ENCODE data around the gene TMEM163. TPM values are rescaled to one million over a fixed set of nuclear protein-coding genes. Genes with fewer than 3 reads are reported as not detected.
"Not testable (repeated sequence)": the region's sequence is repeated elsewhere in the genome, so short reads cannot be mapped to it uniquely, and the experiment has no call there.

Gene TMEM163
- total RNA-seq, 2 experiments from 2014 or later: 0.51 TPM; not detected in 1

DNA sequence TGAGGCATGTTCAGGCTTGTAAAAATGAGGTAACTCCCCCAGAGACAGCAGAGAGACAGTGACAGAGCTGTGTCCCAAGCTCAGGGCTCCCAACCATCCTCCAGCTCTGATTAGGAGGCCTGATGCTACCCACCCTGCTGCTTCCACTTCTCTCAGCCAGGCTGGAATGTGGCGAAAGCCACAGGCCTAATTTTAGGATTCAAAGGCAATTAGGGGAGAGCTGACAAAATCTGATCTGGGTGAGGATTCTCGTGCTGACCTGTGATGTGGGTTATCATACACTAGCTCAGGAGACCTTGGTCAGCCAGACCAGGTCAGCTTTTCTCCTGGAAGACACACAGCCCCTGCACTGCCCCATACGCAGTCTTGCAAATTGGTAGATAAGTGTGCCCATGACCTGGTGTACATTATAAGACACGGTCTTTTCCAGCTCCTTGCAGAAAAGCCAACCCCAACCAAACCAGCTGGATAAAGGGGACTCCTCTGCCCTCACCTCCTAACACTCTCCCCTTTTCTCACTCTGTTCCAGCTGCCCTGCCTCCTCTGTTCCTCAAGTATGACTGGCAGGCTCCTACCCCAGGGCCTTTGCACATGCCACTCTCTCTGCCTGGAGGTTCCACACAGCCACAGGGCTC is 239.0 kb downstream of the TMEM163 start:
- no TSS peak for BruUV-seq (replicated peaks)

DNA sequence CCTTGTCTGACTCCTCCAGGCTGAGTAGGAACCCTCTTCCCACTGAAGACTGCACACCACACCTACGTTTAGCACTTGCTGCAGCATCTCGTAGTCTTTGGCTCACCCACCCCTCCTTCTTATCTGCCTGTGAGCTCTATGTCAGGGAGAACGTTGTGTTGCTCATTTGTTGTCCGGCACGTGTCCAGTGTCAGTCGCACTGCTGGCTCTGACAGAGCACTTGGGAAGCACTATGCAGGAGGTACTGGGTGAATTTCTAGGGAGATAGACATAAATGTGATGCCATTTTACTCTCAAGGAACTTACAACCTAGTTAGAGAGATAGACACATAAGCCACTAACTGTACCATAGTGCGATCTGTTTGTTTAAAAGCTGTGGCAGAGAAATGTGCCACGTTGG is 241.8 kb downstream of the TMEM163 start:
- H3K36me3 ChIP-seq (ENCODE audit: insufficient read depth, low read length); H4K20me1 ChIP-seq (ENCODE audit: insufficient read depth, low read length); H3K4me2 ChIP-seq (ENCODE audit: low read length); BruUV-seq (replicated peaks); H3K4me1 ChIP-seq (ENCODE audit: insufficient read depth, low read length, poor library complexity, severe bottlenecking); intact Hi-C loops (cut with micrococcal nuclease; ENCODE audit: unreplicated experiment); H3K4me3 ChIP-seq (ENCODE audit: low read depth, low read length, poor library complexity, severe bottlenecking); DNase-seq (ENCODE audit: low spot score); H3K79me2 ChIP-seq (ENCODE audit: insufficient read depth, low read depth, low read length); H3K9me2 ChIP-seq (ENCODE audit: insufficient read depth, low read length); H3K9me3 ChIP-seq (ENCODE audit: low read length); POLR2A ChIA-PET; CTCF ChIA-PET (ENCODE audit: unreplicated experiment); H2AFZ ChIP-seq (ENCODE audit: low read length); H3K27ac ChIP-seq (ENCODE audit: low read depth, low read length, poor library complexity, severe bottlenecking): not testable (repeated sequence)

More for the DNA sequence above, 239.0 kb downstream of the TMEM163 start:
- Histone ChIP-seq H3K4me3 (ENCODE audit: low read depth, low read length, poor library complexity, severe bottlenecking) (no peak overlapping the region), H3K27ac (ENCODE audit: low read depth, low read length, poor library complexity, severe bottlenecking) (no peak overlapping the region), H3K9me3 (ENCODE audit: low read length) (no peaks in the 10 kb centered on the region), H3K4me2 (ENCODE audit: low read length) (no peak overlapping the region), H2AFZ (ENCODE audit: low read length) (no peak overlapping the region), H3K79me2 (ENCODE audit: insufficient read depth, low read depth, low read length) (no peaks in the 10 kb centered on the region), H4K20me1 (ENCODE audit: insufficient read depth, low read length) (no peaks in the 10 kb centered on the region), H3K4me1 (ENCODE audit: insufficient read depth, low read length, poor library complexity, severe bottlenecking) (no peaks in the 10 kb centered on the region), H3K36me3 (ENCODE audit: insufficient read depth, low read length) (no peaks in the 10 kb centered on the region), H3K9me2 (ENCODE audit: insufficient read depth, low read length) (no peaks in the 10 kb centered on the region)
- intact Hi-C loops (cut with micrococcal nuclease; ENCODE audit: unreplicated experiment): no loop called here
- DNase-seq (ENCODE audit: low spot score): no peak
- ChIA-PET POLR2A (no interaction called here), CTCF (ENCODE audit: unreplicated experiment) (no interaction called here)
- TF ChIP-seq, protein P1, sequence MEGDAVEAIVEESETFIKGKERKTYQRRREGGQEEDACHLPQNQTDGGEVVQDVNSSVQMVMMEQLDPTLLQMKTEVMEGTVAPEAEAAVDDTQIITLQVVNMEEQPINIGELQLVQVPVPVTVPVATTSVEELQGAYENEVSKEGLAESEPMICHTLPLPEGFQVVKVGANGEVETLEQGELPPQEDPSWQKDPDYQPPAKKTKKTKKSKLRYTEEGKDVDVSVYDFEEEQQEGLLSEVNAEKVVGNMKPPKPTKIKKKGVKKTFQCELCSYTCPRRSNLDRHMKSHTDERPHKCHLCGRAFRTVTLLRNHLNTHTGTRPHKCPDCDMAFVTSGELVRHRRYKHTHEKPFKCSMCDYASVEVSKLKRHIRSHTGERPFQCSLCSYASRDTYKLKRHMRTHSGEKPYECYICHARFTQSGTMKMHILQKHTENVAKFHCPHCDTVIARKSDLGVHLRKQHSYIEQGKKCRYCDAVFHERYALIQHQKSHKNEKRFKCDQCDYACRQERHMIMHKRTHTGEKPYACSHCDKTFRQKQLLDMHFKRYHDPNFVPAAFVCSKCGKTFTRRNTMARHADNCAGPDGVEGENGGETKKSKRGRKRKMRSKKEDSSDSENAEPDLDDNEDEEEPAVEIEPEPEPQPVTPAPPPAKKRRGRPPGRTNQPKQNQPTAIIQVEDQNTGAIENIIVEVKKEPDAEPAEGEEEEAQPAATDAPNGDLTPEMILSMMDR (conservative IDR thresholded peaks at IDR 0.05; ENCODE audit: low read length): no peak
- TF ChIP-seq EZH2phosphoT487 (IDR thresholded peaks at IDR 0.05; ENCODE audit: borderline replicate concordance, low read depth, low read length): no peak

DNA sequence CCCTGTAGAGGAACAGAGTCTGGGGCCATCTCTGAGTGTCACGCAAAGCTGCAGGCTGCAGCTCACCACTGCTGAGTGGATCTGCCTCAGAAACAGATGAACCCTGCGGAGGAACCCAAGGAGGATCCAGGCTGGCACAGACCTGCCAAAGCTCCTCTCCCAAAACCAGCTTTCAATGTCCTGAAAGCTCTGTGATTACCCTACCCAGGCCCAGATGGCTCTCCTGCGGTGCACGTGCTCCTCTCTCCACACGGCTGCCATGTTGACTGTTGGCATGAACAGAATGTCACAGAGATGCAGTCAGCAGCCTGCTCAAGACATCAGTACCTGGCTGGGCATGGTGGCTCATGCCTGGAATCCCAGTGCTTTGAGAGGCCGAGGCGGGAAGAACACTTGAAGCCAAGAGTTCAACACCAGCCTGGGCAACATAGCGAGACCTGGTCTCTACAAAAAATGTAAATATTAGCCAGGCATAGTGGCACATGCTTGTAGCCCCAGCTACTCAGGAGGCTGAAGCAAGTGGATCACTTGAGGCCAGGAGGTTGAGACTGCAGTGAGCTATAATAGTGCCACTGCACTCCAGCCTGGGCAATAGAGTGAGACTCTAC is 248.1 kb downstream of the TMEM163 start:
- no peak overlapping the region for H2AFZ ChIP-seq (ENCODE audit: low read length)
- no peak for DNase-seq (ENCODE audit: low spot score)
- no peaks in the 10 kb centered on the region for H3K9me3 ChIP-seq (ENCODE audit: low read length)
- TF ChIP-seq EZH2phosphoT487 (IDR thresholded peaks at IDR 0.05; ENCODE audit: borderline replicate concordance, low read depth, low read length): no peak
- TF ChIP-seq, protein P1 (conservative IDR thresholded peaks at IDR 0.05; ENCODE audit: low read length): no peak
- ChIA-PET CTCF (ENCODE audit: unreplicated experiment) (no interaction called here), POLR2A (interaction anchor here (0.7 kb wide), 1 partner anchor 14 kb away, joined by 4 read pairs; no protein-coding TSS in a partner anchor)
- H3K36me3 ChIP-seq (ENCODE audit: insufficient read depth, low read length): no peaks in the 10 kb centered on the region
- H3K4me1 ChIP-seq (ENCODE audit: insufficient read depth, low read length, poor library complexity, severe bottlenecking): no peaks in the 10 kb centered on the region
- no peak overlapping the region for H3K4me2 ChIP-seq (ENCODE audit: low read length)
- intact Hi-C loops (cut with micrococcal nuclease; ENCODE audit: unreplicated experiment): no loop called here
- no peak overlapping the region for H3K4me3 ChIP-seq (ENCODE audit: low read depth, low read length, poor library complexity, severe bottlenecking)
- no peaks in the 10 kb centered on the region for H4K20me1 ChIP-seq (ENCODE audit: insufficient read depth, low read length)
- no peaks in the 10 kb centered on the region for H3K9me2 ChIP-seq (ENCODE audit: insufficient read depth, low read length)
- no peak overlapping the region for H3K27ac ChIP-seq (ENCODE audit: low read depth, low read length, poor library complexity, severe bottlenecking)
- no peaks in the 10 kb centered on the region for H3K79me2 ChIP-seq (ENCODE audit: insufficient read depth, low read depth, low read length)
- BruUV-seq (replicated peaks): no TSS peak

Measured in OCI-LY7 (cell line).